Measurements from ENCODE around the gene ALOX12B. TPM values are rescaled to one million over a fixed set of nuclear protein-coding genes. Genes with fewer than 3 reads are reported as not detected.
"Not testable (repeated sequence)": the region's sequence is repeated elsewhere in the genome, so short reads cannot be mapped to it uniquely, and the experiment has no call there.

ALOX12B gene
- total and polyA plus RNA-seq, 2 donors (not counting 1 experiment from before 2014, with no cell fraction given), result 0.57 to 0.69 TPM

DNA sequence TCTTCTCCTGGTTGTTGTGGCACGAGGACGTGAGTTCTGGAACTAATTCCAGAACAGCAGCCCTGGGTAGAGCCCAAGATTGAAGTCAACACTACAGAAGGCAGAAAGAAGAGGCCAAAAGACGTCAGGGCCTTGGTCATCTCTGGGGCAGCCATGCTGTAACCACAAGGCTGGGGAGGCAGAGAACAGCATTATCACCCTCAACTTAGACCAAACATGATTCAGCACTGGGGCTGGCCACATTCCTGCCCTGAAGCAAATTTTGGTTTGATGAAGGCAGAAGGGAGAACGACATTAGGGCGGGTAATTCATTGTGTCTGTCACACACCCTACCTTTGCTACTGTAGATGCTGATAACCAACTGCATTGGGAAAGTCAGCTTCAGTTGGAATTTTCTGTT is 58.4 kb downstream of the ALOX12B start:
- no peak for ATAC-seq (ENCODE audit: low read depth)
- Mint-ChIP-seq H3K27ac (no peak overlapping the region), H3K4me1 (no peaks in the 10 kb centered on the region), H3K4me3 (no peak overlapping the region), H3K27me3 (peaks cover 46% of the 10 kb centered on the region), H3K9me3 (ENCODE audit: insufficient read depth) (no peaks in the 10 kb centered on the region)
- no peaks in the 10 kb centered on the region for H3K79me2 ChIP-seq (ENCODE audit: control insufficient read depth, insufficient read depth, low read length)
- intact Hi-C loops (cut with micrococcal nuclease), result no loop called here
- H3K27ac ChIP-seq (ENCODE audit: low read length in 2 of 2), result no peak overlapping the region
- no peaks in the 10 kb centered on the region for H3K9me3 ChIP-seq (ENCODE audit: control extremely low read depth in 1 of 3, control insufficient read depth in 2 of 3, insufficient read depth in 1 of 3, low read length in 2 of 3)
- ChIA-PET CTCF (interaction anchor here (1.3 kb wide), 1 partner anchor 12 kb away, joined by 4 read pairs; no protein-coding TSS in a partner anchor), POLR2A (no interaction called here)
- H4K20me1 ChIP-seq (ENCODE audit: control insufficient read depth, insufficient read depth, low read length, poor library complexity, severe bottlenecking), result no peaks in the 10 kb centered on the region
- peaks cover 0 to 24% (median 13%) of the 10 kb centered on the region in 4 experiments for H3K27me3 ChIP-seq (replicated peaks in 1 of 4; ENCODE audit: control extremely low read depth in 1 of 4, control insufficient read depth in 3 of 4, insufficient read depth in 4 of 4, low read length in 3 of 4)
- H3K4me3 ChIP-seq (ENCODE audit: control extremely low read depth in 1 of 5, extremely low read depth in 1 of 5, insufficient read depth in 1 of 5, low read depth in 2 of 5, low read length in 4 of 5), result no peak overlapping the region
- no peak overlapping the region for H2AFZ ChIP-seq (ENCODE audit: insufficient read depth, low read depth, low read length, poor library complexity, severe bottlenecking)
- WGBS (ENCODE audit: insufficient coverage), result 84% methylated on average over 3 of the region's 5 CpGs
- H3K4me2 ChIP-seq (replicated peaks; ENCODE audit: low read depth, low read length, poor library complexity, severe bottlenecking), result no peak overlapping the region
- no peak overlapping the region for H3K9ac ChIP-seq (ENCODE audit: low read length)
- no peak for TF ChIP-seq EZH2 (IDR thresholded peaks at IDR 0.05; ENCODE audit: borderline replicate concordance, insufficient read depth, low read depth, low read length, poor library complexity, severe bottlenecking)
- TF ChIP-seq, protein P1, sequence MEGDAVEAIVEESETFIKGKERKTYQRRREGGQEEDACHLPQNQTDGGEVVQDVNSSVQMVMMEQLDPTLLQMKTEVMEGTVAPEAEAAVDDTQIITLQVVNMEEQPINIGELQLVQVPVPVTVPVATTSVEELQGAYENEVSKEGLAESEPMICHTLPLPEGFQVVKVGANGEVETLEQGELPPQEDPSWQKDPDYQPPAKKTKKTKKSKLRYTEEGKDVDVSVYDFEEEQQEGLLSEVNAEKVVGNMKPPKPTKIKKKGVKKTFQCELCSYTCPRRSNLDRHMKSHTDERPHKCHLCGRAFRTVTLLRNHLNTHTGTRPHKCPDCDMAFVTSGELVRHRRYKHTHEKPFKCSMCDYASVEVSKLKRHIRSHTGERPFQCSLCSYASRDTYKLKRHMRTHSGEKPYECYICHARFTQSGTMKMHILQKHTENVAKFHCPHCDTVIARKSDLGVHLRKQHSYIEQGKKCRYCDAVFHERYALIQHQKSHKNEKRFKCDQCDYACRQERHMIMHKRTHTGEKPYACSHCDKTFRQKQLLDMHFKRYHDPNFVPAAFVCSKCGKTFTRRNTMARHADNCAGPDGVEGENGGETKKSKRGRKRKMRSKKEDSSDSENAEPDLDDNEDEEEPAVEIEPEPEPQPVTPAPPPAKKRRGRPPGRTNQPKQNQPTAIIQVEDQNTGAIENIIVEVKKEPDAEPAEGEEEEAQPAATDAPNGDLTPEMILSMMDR (IDR thresholded peaks at IDR 0.05), result no peak
- no peak for DNase-seq
- H3K36me3 ChIP-seq (replicated peaks in 1 of 2; ENCODE audit: control extremely low read depth in 1 of 2, control insufficient read depth in 1 of 2, extremely low read depth in 1 of 2, insufficient read depth in 2 of 2, low read length in 1 of 2), result no peaks in the 10 kb centered on the region
- H3K4me1 ChIP-seq (ENCODE audit: control insufficient read depth in 2 of 2, insufficient read depth in 2 of 2, low read length in 2 of 2), result no peaks in the 10 kb centered on the region

DNA sequence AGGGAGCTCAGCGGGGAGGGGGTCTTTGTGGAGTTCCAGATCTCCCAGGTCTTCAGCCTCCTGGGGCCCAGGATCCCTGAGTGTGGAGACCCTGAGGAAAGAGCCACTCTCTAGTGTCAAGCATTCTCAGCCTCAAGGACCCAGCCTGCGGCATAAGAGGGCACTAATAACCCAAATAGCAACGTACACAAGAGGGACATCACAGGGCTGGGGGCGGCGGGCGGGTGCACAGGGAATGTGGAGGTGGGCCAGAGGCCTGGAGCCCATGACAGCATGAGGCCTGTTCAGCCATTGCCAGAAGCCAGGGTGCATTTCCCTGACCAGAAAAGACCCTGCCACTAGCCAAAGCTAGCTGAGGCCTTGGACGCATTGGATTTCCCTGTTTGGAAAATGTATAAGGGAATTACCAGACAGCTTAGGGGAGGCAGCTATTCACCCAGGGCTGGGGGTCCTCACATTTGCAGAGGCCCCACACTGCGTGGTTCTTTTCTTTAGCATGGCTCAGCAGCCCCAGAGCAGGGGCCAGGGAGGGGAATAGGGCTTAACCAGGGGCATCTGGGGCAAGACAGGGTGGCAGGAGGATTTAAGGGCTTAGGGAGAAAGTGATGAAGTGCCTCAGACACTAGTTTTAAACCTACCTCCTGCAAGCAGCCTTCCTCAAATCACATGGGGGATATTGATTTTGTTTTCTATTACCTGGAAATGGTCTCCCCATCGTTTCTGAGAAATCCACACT is 62.2 kb downstream of the ALOX12B start:
- H3K36me3 ChIP-seq (replicated peaks in 1 of 2; ENCODE audit: control extremely low read depth in 1 of 2, control insufficient read depth in 1 of 2, extremely low read depth in 1 of 2, insufficient read depth in 2 of 2, low read length in 1 of 2), result no peaks in the 10 kb centered on the region
- H3K4me1 ChIP-seq (ENCODE audit: control insufficient read depth in 2 of 2, insufficient read depth in 2 of 2, low read length in 2 of 2), result no peaks in the 10 kb centered on the region
- no peak for TF ChIP-seq EZH2 (IDR thresholded peaks at IDR 0.05; ENCODE audit: borderline replicate concordance, insufficient read depth, low read depth, low read length, poor library complexity, severe bottlenecking)
- TF ChIP-seq, protein P1 (IDR thresholded peaks at IDR 0.05), result no peak
- ChIA-PET POLR2A (interaction anchor here (0.7 kb wide), 2 partner anchors 851 to 1093 kb away, joined by 4 to 5 read pairs; no protein-coding TSS in a partner anchor), CTCF (interaction anchor here (0.6 to 1.5 kb wide), 2 partner anchors 35 to 154 kb away, joined by 3 read pairs; no protein-coding TSS in a partner anchor)
- Mint-ChIP-seq H3K4me1 (no peaks in the 10 kb centered on the region), H3K27ac (no peak overlapping the region), H3K4me3 (no peak overlapping the region), H3K9me3 (ENCODE audit: insufficient read depth) (no peaks in the 10 kb centered on the region), H3K27me3 (peaks cover 50% of the 10 kb centered on the region)
- H3K4me3 ChIP-seq (ENCODE audit: control extremely low read depth in 1 of 5, extremely low read depth in 1 of 5, insufficient read depth in 1 of 5, low read depth in 2 of 5, low read length in 4 of 5), result no peak overlapping the region
- H3K9me3 ChIP-seq (ENCODE audit: control extremely low read depth in 1 of 3, control insufficient read depth in 2 of 3, insufficient read depth in 1 of 3, low read length in 2 of 3), result no peaks in the 10 kb centered on the region
- H3K27ac ChIP-seq (ENCODE audit: low read length in 2 of 2), result no peak overlapping the region
- no peaks in the 10 kb centered on the region for H4K20me1 ChIP-seq (ENCODE audit: control insufficient read depth, insufficient read depth, low read length, poor library complexity, severe bottlenecking)
- ATAC-seq (ENCODE audit: low read depth) (no peak), DNase-seq (no peak)
- H3K9ac ChIP-seq (ENCODE audit: low read length), result no peak overlapping the region
- no peak overlapping the region for H3K4me2 ChIP-seq (replicated peaks; ENCODE audit: low read depth, low read length, poor library complexity, severe bottlenecking)
- no peak overlapping the region for H2AFZ ChIP-seq (ENCODE audit: insufficient read depth, low read depth, low read length, poor library complexity, severe bottlenecking)
- intact Hi-C loops (cut with micrococcal nuclease), result no loop called here
- WGBS (ENCODE audit: insufficient coverage), result 84% methylated on average over 9 of the region's 9 CpGs
- peaks cover 0 to 27% (median 11%) of the 10 kb centered on the region in 4 experiments for H3K27me3 ChIP-seq (replicated peaks in 1 of 4; ENCODE audit: control extremely low read depth in 1 of 4, control insufficient read depth in 3 of 4, insufficient read depth in 4 of 4, low read length in 3 of 4)
- no peaks in the 10 kb centered on the region for H3K79me2 ChIP-seq (ENCODE audit: control insufficient read depth, insufficient read depth, low read length)

- POLR2A ChIA-PET; ATAC-seq (ENCODE audit: low read depth); H3K9me3 ChIP-seq (ENCODE audit: control extremely low read depth in 1 of 3, control insufficient read depth in 2 of 3, insufficient read depth in 1 of 3, low read length in 2 of 3); H3K36me3 ChIP-seq (replicated peaks in 1 of 2; ENCODE audit: control extremely low read depth in 1 of 2, control insufficient read depth in 1 of 2, extremely low read depth in 1 of 2, insufficient read depth in 2 of 2, low read length in 1 of 2); H3K27ac ChIP-seq (ENCODE audit: low read length in 2 of 2); H3K79me2 ChIP-seq (ENCODE audit: control insufficient read depth, insufficient read depth, low read length); H2AFZ ChIP-seq (ENCODE audit: insufficient read depth, low read depth, low read length, poor library complexity, severe bottlenecking); H3K9ac ChIP-seq (ENCODE audit: low read length); H3K4me1 Mint-ChIP-seq; intact Hi-C loops (cut with micrococcal nuclease); DNase-seq; H4K20me1 ChIP-seq (ENCODE audit: control insufficient read depth, insufficient read depth, low read length, poor library complexity, severe bottlenecking); H3K4me3 Mint-ChIP-seq; H3K4me1 ChIP-seq (ENCODE audit: control insufficient read depth in 2 of 2, insufficient read depth in 2 of 2, low read length in 2 of 2); H3K4me3 ChIP-seq (ENCODE audit: control extremely low read depth in 1 of 5, extremely low read depth in 1 of 5, insufficient read depth in 1 of 5, low read depth in 2 of 5, low read length in 4 of 5); H3K4me2 ChIP-seq (replicated peaks; ENCODE audit: low read depth, low read length, poor library complexity, severe bottlenecking); H3K27ac Mint-ChIP-seq; H3K9me3 Mint-ChIP-seq (ENCODE audit: insufficient read depth): not testable (repeated sequence)
- CTCF ChIA-PET, result interaction anchor here (1.5 kb wide), 1 partner anchor 34 kb away, joined by 3 read pairs; no protein-coding TSS in a partner anchor
- peaks cover 56% of the 10 kb centered on the region for H3K27me3 Mint-ChIP-seq
- WGBS (ENCODE audit: insufficient coverage), result no CpG with 5 or more reads among the region's 6 CpGs
- H3K27me3 ChIP-seq (replicated peaks in 1 of 4; ENCODE audit: control extremely low read depth in 1 of 4, control insufficient read depth in 3 of 4, insufficient read depth in 4 of 4, low read length in 3 of 4), result peaks cover 0 to 35% (median 14%) of the 10 kb centered on the region in 4 experiments
These were observed 63.4 kb downstream of the ALOX12B start for GRCh38 chr17:8024161-8024560.

All from B cell (primary cell).